PFSK-1 (cell line): ENCODE results near the gene INHBB.

ENCODE experiments used
- POLR2AphosphoS5 ChIP-seq: IDR thresholded peaks from 2 replicates; pipeline ENCODE4 v1.6.1; 2012; ENCODE audit warnings: low read depth, mild to moderate bottlenecking, control low read depth, low read length, moderate library complexity
- REST ChIP-seq, 2 experiments: IDR thresholded peaks; 2 replicates each; pipeline versions ENCODE4 v1.6.1 to v1.8.0; 2011 to 2012; ENCODE audit warnings: low read depth in 2 of 2, low read length in 2 of 2, control low read depth in 1 of 2, inconsistent platforms in 1 of 2, mild to moderate bottlenecking in 1 of 2, moderate library complexity in 1 of 2; ENCODE audit not compliant: insufficient read depth in 1 of 2
- SIN3A ChIP-seq: IDR thresholded peaks from 2 replicates; pipeline ENCODE4 v1.6.1; 2012; ENCODE audit warnings: mild to moderate bottlenecking, low read length, moderate library complexity, borderline replicate concordance; ENCODE audit not compliant: insufficient read depth
- TAF1 ChIP-seq: IDR thresholded peaks from 2 replicates; pipeline ENCODE4 v1.6.1; 2012; ENCODE audit warnings: low read length, control low read depth, borderline replicate concordance; ENCODE audit not compliant: insufficient read depth

- TF ChIP-seq POLR2AphosphoS5 = no peak
- no peak for TF ChIP-seq REST (IDR thresholded peaks at IDR 0.05; ENCODE audit: insufficient read depth in 1 of 2, low read depth in 2 of 2, low read length in 2 of 2)
- no peak for TF ChIP-seq SIN3A
- TF ChIP-seq TAF1 = no peak
Measured at GRCh38 chr2:120343433-120344105, 2.4 kb upstream of the INHBB start.
